ENCODE data around the gene PLXNC1. TPM values are rescaled to one million over a fixed set of nuclear protein-coding genes. Genes with fewer than 3 reads are reported as not detected.

Gene PLXNC1
- total RNA-seq, 3 donors from 2014 or later: 5.2 to 13.2 (median 6.2) TPM

DNA sequence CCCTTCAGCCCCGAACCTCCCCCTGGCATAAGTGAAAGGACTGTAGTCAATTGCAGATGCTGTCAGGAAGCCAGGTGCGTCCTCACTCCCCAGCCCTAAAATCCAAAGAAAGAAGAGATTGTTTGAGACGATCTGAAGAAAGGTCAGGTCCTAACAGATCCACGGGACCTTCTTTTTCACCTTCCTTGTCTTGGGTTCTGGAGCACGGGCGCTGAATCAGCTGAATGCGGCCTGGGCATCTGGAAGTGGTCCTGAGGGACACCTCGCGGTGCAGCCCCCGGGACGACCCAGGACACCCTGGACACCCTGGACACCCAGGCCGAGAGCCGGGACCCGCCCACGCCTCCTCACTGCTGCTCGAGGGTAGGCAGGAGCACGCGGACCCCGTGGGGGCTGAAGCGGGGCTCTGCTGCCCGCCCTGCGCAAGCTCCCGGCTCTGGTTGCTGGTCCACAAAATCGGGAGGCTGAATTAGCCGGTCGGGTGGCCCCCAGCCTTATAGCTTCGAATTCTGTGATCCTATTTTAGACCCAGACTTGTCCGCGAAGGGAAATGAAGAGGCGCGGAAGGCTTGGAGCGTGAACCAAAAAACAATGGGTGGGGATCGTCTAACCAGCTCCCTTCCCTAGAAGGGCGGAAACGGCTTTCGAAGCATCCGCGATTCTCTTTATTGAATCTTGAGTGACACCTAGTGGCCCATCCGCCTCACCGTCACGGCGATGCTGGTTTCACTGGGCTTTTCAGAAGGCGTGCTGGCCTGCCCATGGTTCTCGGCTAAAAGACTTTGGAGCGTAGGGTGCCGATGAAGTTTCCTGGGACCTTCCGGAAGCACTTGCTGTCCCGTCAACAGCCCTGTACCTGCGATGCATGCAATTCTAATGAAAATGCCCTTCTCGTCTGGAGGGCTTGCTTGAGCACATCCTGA is 46.4 kb upstream of the PLXNC1 start:
- H3K9me3 ChIP-seq: no peaks in the 10 kb centered on the region
- intact Hi-C loops (cut with DNase I, micrococcal nuclease): loop anchor here (5.0 to 10.0 kb wide), 5 partner anchors 335 to 600 kb away; partner anchors contain the start of gene SOCS2 (in 1 of the 2)
- H3K4me1 ChIP-seq (ENCODE audit: low read depth): no peaks in the 10 kb centered on the region
- DNase-seq: peak; percentile 85 to 95 (median 87)
- H3K36me3 ChIP-seq (ENCODE audit: low read depth): no peaks in the 10 kb centered on the region
- TF ChIP-seq, protein P1, sequence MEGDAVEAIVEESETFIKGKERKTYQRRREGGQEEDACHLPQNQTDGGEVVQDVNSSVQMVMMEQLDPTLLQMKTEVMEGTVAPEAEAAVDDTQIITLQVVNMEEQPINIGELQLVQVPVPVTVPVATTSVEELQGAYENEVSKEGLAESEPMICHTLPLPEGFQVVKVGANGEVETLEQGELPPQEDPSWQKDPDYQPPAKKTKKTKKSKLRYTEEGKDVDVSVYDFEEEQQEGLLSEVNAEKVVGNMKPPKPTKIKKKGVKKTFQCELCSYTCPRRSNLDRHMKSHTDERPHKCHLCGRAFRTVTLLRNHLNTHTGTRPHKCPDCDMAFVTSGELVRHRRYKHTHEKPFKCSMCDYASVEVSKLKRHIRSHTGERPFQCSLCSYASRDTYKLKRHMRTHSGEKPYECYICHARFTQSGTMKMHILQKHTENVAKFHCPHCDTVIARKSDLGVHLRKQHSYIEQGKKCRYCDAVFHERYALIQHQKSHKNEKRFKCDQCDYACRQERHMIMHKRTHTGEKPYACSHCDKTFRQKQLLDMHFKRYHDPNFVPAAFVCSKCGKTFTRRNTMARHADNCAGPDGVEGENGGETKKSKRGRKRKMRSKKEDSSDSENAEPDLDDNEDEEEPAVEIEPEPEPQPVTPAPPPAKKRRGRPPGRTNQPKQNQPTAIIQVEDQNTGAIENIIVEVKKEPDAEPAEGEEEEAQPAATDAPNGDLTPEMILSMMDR (IDR thresholded peaks at IDR 0.05): peak; percentile 56
- peak; percentile 90 for ATAC-seq
- H3K4me3 ChIP-seq: peak overlapping the region; percentile 12

DNA sequence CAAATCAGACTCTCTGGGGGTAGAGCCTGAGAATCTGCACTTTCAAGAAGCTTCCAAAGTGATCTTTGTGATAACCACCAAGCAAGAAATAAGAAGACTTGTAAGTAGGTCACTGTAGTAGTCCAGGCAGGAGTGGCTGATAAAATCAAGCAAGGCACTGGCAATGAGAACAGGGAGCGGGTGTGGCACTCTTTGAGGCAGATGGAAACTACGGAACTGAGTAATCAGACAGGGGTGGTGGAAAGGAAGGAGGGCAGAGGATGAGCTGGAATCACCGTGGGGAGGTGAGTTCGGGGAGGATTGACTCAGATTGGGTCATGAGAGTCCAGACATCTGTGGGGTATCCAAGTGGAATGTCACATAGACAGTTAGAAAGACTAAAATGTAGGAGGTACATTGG is 44.4 kb upstream of the PLXNC1 start:
- Histone ChIP-seq H3K4me1 (ENCODE audit: low read depth) (no peaks in the 10 kb centered on the region), H3K9me3 (no peaks in the 10 kb centered on the region), H3K36me3 (ENCODE audit: low read depth) (no peaks in the 10 kb centered on the region), H3K4me3 (no peak overlapping the region)
- DNase-seq (peak in 1 of 3 donors; percentile 35), ATAC-seq (no peak)
- TF ChIP-seq, protein P1 (IDR thresholded peaks at IDR 0.05): no peak
- intact Hi-C loops (cut with DNase I, micrococcal nuclease): loop anchor here (5.0 to 10.0 kb wide), 5 partner anchors 337 to 602 kb away; partner anchors contain the start of gene SOCS2 (in 1 of the 2)

DNA sequence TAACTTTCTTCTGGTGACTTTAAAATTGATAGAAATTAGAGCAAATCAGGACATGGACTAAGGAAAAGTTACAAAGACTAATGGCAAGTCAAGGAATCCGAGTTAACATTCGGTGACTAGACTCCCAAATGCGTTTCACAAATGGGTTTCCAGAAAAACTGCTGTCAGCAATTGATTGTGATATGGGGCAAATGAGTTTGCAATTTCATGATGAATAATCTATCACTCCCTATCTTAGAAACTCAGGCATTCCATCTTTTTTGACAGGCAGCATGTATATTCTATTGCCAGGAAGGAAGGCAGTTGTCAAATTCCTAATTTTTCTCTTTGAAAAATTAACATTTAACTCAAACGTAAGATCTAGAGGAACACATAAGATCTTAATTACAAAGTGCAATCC is 40.5 kb upstream of the PLXNC1 start:
- Histone ChIP-seq H3K9me3 (no peaks in the 10 kb centered on the region), H3K36me3 (ENCODE audit: low read depth) (no peaks in the 10 kb centered on the region), H3K4me1 (ENCODE audit: low read depth) (no peaks in the 10 kb centered on the region), H3K4me3 (no peak overlapping the region)
- intact Hi-C loops (cut with DNase I, micrococcal nuclease): loop anchor here in 1 of 2 donors (10.0 kb wide), 1 partner anchor 543 kb away; no protein-coding TSS in a partner anchor
- ATAC-seq (no peak), DNase-seq (no peak)
- TF ChIP-seq, protein P1 (IDR thresholded peaks at IDR 0.05): no peak

DNA sequence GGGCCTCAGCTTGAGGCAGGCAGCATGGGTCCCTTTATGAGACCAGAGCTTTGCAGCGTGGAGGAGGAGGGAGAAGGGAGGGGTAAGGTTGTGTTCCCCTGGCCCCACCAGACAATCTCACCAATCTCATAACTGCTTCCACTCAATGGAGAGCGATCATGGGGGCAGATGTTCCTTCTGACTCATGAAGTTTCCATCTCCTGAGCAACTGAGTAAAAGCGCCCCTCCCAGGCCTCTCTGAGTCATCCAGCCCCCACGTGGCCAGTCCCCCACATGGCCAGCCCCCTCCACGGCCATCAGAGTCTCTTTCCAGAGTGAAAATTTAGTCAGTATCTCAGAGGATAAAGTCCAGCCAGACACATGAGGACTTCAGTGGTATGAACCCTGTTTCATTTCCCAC is 39.2 kb upstream of the PLXNC1 start:
- no peak for ATAC-seq

DNA sequence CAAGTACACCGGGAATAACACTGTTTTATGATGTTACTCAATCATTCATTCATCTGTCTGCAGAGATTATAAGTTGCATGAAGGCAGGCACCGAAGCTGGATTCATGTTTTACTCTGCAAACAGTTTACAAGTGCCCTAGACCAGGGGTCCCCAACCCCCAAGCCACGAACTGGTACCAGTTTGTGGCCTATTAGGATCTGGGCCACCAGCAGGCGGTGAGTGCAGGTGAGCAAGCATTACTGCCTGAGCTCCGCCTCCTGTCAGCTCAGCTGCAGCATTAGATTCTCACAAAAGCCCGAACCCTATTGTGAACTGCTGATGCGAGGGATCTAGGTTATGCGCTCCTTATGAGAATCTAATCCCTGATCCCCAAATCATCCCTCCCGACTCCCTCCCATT is 38.1 kb upstream of the PLXNC1 start:
- H3K4me3 ChIP-seq: no peak overlapping the region
- no peaks in the 10 kb centered on the region for H3K36me3 ChIP-seq (ENCODE audit: low read depth)
- H3K4me1 ChIP-seq (ENCODE audit: low read depth): no peaks in the 10 kb centered on the region
- TF ChIP-seq, protein P1 (IDR thresholded peaks at IDR 0.05): no peak
- DNase-seq: no peak
- no peaks in the 10 kb centered on the region for H3K9me3 ChIP-seq
- intact Hi-C loops (cut with DNase I, micrococcal nuclease): no loop called here
- no peak for ATAC-seq

More for the DNA sequence above, 39.2 kb upstream of the PLXNC1 start:
- DNase-seq: no peak
- no peaks in the 10 kb centered on the region for H3K4me1 ChIP-seq (ENCODE audit: low read depth)
- no peaks in the 10 kb centered on the region for H3K36me3 ChIP-seq (ENCODE audit: low read depth)
- no peaks in the 10 kb centered on the region for H3K9me3 ChIP-seq
- H3K4me3 ChIP-seq: no peak overlapping the region
- intact Hi-C loops (cut with DNase I, micrococcal nuclease): loop anchor here in 1 of 2 donors (10.0 kb wide), 1 partner anchor 544 kb away; no protein-coding TSS in a partner anchor
- TF ChIP-seq, protein P1 (IDR thresholded peaks at IDR 0.05): no peak
